ENCODE measurements around the gene PRKCD.

DNA sequence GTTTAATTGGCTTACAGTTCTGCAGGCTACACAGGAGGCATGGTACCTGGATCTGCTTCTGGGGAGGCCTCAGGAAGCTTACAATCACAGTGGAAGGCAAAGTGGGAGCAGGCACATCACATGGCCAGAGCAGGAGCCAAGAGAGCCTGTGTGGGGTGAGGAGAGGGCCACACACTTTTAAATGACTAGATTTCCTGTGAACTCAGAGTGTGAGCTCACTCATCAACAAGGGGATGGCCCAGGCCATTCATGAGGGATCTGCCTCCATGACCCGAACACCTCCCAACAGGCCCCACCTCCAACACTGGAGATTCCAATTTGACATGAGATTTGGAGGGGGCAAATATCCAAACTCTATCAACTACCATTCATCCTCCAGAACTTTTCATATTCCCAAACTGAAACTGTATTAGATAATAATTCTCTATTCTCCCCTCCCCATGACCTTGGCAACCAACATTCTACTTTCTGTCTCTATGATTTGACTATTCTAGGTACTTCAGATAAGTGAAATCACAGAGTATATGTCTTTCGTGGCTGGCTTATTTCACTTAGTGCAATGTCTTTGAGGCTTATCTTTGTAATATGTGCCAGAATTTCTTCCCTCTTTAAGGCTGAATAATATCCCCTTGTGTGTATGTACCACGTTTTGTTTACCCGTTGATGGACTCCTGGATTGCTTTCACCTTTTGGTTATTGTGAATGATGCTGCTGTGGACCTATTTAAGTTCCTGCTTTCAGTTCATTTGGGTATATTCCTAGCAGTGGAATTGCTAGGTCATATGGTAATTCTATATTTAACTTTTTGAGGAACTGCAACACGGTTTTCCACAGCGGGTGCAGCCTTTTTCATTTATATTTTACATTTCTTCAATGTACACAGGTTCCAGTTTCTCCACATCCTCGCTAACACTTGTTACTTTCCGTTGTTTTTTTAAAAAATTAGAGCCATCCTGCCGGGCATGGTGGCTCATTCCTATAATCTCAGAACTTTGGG lies 51.0 kb downstream of the PRKCD start:
- TF ChIP-seq POLR2A (IDR thresholded peaks at IDR 0.05): no peak
- TF ChIP-seq, protein P1, sequence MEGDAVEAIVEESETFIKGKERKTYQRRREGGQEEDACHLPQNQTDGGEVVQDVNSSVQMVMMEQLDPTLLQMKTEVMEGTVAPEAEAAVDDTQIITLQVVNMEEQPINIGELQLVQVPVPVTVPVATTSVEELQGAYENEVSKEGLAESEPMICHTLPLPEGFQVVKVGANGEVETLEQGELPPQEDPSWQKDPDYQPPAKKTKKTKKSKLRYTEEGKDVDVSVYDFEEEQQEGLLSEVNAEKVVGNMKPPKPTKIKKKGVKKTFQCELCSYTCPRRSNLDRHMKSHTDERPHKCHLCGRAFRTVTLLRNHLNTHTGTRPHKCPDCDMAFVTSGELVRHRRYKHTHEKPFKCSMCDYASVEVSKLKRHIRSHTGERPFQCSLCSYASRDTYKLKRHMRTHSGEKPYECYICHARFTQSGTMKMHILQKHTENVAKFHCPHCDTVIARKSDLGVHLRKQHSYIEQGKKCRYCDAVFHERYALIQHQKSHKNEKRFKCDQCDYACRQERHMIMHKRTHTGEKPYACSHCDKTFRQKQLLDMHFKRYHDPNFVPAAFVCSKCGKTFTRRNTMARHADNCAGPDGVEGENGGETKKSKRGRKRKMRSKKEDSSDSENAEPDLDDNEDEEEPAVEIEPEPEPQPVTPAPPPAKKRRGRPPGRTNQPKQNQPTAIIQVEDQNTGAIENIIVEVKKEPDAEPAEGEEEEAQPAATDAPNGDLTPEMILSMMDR (IDR thresholded peaks at IDR 0.05): no peak
- TF ChIP-seq POLR2AphosphoS5 (IDR thresholded peaks at IDR 0.05; ENCODE audit: insufficient read depth in 1 of 2, low read depth in 1 of 2): no peak
